Thymus (tissue), 11 donors: ENCODE data around the gene YAP1. TPM values are rescaled to one million over a fixed set of nuclear protein-coding genes. Genes with fewer than 3 reads are reported as not detected.

ENCODE experiments used
- DNase-seq, 9 donors: peaks; one replicate each; pipeline ENCODE4 v3.0.0-alpha.2; 2013; ENCODE audit warnings: low spot score in 9 of 9, low read depth in 6 of 9, missing footprints in 1 of 9
- H3K27ac ChIP-seq, 2 donors: one replicate each; pipeline ENCODE4 v1.5.1; 2013; ENCODE audit warnings: control low read depth in 1 of 2, low read depth in 1 of 2, low read length in 1 of 2, mild to moderate bottlenecking in 1 of 2, moderate library complexity in 1 of 2
- H3K27me3 ChIP-seq, 2 donors: one replicate each; pipeline ENCODE4 v1.5.1; 2013; ENCODE audit warnings: low read length in 1 of 2; ENCODE audit not compliant: control insufficient read depth in 2 of 2, insufficient read depth in 1 of 2
- H3K36me3 ChIP-seq, 2 donors: one replicate each; pipeline ENCODE4 v1.5.1; 2013; ENCODE audit warnings: low read length in 1 of 2, mild to moderate bottlenecking in 1 of 2, moderate library complexity in 1 of 2; ENCODE audit not compliant: control insufficient read depth in 2 of 2, insufficient read depth in 2 of 2
- H3K4me1 ChIP-seq, 2 donors: one replicate each; pipeline ENCODE4 v1.5.1; 2013; ENCODE audit warnings: low read length in 2 of 2; ENCODE audit not compliant: control insufficient read depth in 2 of 2, insufficient read depth in 2 of 2
- H3K4me3 ChIP-seq, 2 donors: one replicate each; pipeline ENCODE4 v1.5.1; 2013; ENCODE audit warnings: low read length in 2 of 2, control low read depth in 1 of 2, mild to moderate bottlenecking in 1 of 2
- H3K9me3 ChIP-seq, 2 donors: one replicate each; pipeline ENCODE4 v1.5.1; 2013; ENCODE audit warnings: low read length in 1 of 2, mild to moderate bottlenecking in 1 of 2; ENCODE audit not compliant: control insufficient read depth in 2 of 2, insufficient read depth in 1 of 2
- WGBS: extraction: QIAGEN DNeasy Blood & Tissue Kit; methylation state at CpG from one replicate; pipeline ENCODE4 v1.1.7; 2013; 5-methylcytosine and 5-hydroxymethylcytosine counted together
- polyA plus RNA-seq: library from polyadenylated mRNA; stranded (reverse); fragments of 200-250 nt; gene quantifications from one replicate; pipeline ENCODE4 v1.2.3, GENCODE V29; 2013
- total RNA-seq: library from RNA; stranded (reverse); fragments of 120-200 nt; gene quantifications from one replicate; pipeline ENCODE4 v1.2.4, GENCODE V29; 2013
- donor health status: healthy.

Gene YAP1
- total and polyA plus RNA-seq, 2 donors, result 10.5 to 27.9 TPM

GRCh38 chr11:102279641-102280170, 169.5 kb downstream of the YAP1 start:
- no peaks in the 10 kb centered on the region for H3K36me3 ChIP-seq
- H3K4me1 ChIP-seq, result peaks cover 0 to 6% of the 10 kb centered on the region in 2 donors
- no peak overlapping the region for H3K4me3 ChIP-seq
- DNase-seq, result peak in 3 of 9 donors; percentile 26 to 67 (median 31)
- WGBS, result 38% methylated on average over 13 of the region's 13 CpGs
- H3K27ac ChIP-seq, result peak overlapping the region in 1 of 2 donors; percentile 55
- H3K27me3 ChIP-seq, result no peaks in the 10 kb centered on the region
- no peaks in the 10 kb centered on the region for H3K9me3 ChIP-seq

DNA sequence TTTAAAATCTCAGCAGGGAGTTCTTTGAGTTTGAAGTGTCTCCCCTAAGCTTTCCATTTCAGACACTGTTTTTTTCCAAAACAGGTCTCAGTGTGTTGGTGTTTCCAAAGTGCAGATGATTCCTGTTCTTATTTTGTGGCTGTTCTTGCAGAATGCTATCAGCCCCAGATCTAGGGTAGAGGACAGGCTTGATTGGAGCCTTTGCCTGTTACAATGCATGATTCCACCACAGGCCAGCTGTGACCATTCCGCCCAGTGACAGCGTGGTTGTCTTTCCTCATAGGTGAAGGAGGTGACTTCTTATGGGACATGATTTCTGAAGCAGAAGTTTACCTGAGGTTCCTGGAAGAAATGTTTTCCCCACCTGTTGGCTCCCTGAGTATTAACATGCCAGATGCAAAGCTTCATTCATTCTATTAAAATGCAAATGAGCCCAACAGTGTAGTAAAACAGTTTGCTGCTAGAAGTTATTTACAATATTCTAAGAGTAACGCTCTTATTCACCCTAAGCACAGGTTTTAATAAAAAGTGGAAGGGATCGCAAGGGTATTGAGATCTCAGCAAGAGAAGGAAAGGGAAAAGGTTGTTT, 170.1 kb downstream of the YAP1 start:
- Histone ChIP-seq H3K9me3 (no peaks in the 10 kb centered on the region), H3K27ac (peak overlapping the region in 1 of 2 donors; percentile 55), H3K36me3 (no peaks in the 10 kb centered on the region), H3K4me3 (no peak overlapping the region), H3K27me3 (no peaks in the 10 kb centered on the region), H3K4me1 (peaks cover 0 to 6% of the 10 kb centered on the region in 2 donors)
- 92% methylated on average over 4 of the region's 4 CpGs for WGBS
- DNase-seq, result no peak

Other genes starting within 250 kb of the YAP1 start
- gene CEP126, start 195.4 kb upstream of the YAP1 start, total RNA-seq, result 0.42 TPM
- 6.7 TPM for gene CEP126, start 195.4 kb upstream of the YAP1 start, polyA plus RNA-seq
- not detected for gene ANGPTL5, start 193.9 kb upstream of the YAP1 start, total RNA-seq
- 0.16 TPM for gene ANGPTL5, start 193.9 kb upstream of the YAP1 start, polyA plus RNA-seq
- gene CFAP300, start 63.0 kb upstream of the YAP1 start, total RNA-seq, result 0.66 TPM
- gene CFAP300, start 63.0 kb upstream of the YAP1 start, polyA plus RNA-seq, result 3.3 TPM
- gene BIRC3, start 207.0 kb downstream of the YAP1 start, total RNA-seq, result 63.6 TPM
- 73.7 TPM for gene BIRC3, start 207.0 kb downstream of the YAP1 start, polyA plus RNA-seq
- 127 TPM for gene BIRC2, start 236.8 kb downstream of the YAP1 start, total RNA-seq
- 95.9 TPM for gene BIRC2, start 236.8 kb downstream of the YAP1 start, polyA plus RNA-seq